Activated CD4-positive, CD25-positive, alpha-beta regulatory T cell treated with anti-CD3 and anti-CD28 coated beads, Interleukin-2, amount 50 U/mL, for 24 hours (primary cell): ENCODE measurements around the gene IGF1R.

ENCODE experiments used
- ATAC-seq, 2 donors: fragments of 150-1000 bp; cut with Tn5 transposase; one replicate each; pipeline ENCODE4 v1.10.0; 2021; ENCODE audit warnings: mild to moderate bottlenecking in 1 of 2, moderate library complexity in 1 of 2

IGF1R gene

GRCh38 chr15:99010768-99011167 lies 362.4 kb downstream of the IGF1R start:
- no peak for ATAC-seq
